ENCODE results near the gene CYSRT1. TPM values are rescaled to one million over a fixed set of nuclear protein-coding genes. Genes with fewer than 3 reads are reported as not detected.
"Not testable (repeated sequence)": the region's sequence is repeated elsewhere in the genome, so short reads cannot be mapped to it uniquely, and the experiment has no call there.

CYSRT1 gene
- total and polyA plus RNA-seq, 8 donors: 0.22 to 1.3 (median 0.60) TPM; not detected in 4

DNA sequence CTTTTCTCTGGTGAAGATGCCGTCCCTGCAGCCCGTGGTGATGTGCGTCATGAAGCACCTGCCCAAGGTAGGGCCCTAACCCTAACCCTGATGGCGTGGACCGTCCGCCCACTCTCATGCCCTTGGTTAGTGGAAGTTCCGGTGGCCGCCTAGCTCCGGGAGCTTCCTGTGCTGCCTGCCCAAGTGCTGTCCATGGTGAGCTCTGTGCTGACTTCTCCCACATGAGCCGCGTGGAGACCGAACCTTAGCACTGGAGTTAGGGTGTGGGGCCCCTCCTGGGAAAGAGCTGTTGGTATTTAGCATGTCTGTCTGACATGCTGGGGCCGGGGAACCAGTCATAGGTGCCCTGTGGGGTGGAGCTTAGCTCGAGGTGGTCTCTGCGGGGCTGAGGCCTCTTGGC, 31.4 kb downstream of the CYSRT1 start:
- intact Hi-C loops (cut with DNase I): no loop called here
- 64 to 76% methylated on average over 15 of the region's 15 CpGs for WGBS, 2 donors
- H3K9me3 ChIP-seq: no peaks in the 10 kb centered on the region
- no peak for ATAC-seq
- peak overlapping the region in 2 of 4 donors; percentile 83 to 98 for H3K4me3 ChIP-seq
- TF ChIP-seq, protein P1, sequence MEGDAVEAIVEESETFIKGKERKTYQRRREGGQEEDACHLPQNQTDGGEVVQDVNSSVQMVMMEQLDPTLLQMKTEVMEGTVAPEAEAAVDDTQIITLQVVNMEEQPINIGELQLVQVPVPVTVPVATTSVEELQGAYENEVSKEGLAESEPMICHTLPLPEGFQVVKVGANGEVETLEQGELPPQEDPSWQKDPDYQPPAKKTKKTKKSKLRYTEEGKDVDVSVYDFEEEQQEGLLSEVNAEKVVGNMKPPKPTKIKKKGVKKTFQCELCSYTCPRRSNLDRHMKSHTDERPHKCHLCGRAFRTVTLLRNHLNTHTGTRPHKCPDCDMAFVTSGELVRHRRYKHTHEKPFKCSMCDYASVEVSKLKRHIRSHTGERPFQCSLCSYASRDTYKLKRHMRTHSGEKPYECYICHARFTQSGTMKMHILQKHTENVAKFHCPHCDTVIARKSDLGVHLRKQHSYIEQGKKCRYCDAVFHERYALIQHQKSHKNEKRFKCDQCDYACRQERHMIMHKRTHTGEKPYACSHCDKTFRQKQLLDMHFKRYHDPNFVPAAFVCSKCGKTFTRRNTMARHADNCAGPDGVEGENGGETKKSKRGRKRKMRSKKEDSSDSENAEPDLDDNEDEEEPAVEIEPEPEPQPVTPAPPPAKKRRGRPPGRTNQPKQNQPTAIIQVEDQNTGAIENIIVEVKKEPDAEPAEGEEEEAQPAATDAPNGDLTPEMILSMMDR (IDR thresholded peaks at IDR 0.05): no peak
- no peaks in the 10 kb centered on the region for H3K36me3 ChIP-seq
- no peaks in the 10 kb centered on the region for H3K27me3 ChIP-seq
- DNase-seq: no peak
- FAIRE-seq: no peak
- H3K4me1 ChIP-seq: peaks cover 3 to 17% (median 10%) of the 10 kb centered on the region in 3 donors
- H3K27ac ChIP-seq: no peak overlapping the region

DNA sequence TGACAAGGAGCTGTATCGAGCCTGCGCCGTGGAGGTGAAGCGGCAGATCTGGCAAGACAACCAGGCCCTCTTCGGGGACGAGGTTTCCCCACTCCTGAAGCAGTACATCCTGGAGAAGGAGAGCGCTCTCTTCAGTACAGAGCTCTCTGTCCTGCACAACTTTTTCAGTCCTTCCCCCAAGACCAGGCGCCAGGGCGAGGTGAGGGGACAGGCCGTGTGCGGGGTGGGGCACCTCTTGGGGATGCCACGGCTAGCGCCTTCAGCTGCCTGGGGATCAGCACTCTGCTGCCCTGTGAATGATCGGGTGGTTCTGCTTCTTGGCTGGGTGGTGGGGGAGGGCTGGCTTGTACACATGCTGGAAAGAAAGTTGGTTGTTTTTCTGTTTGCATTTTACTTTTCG, 31.9 kb downstream of the CYSRT1 start:
- TF ChIP-seq, protein P1 (IDR thresholded peaks at IDR 0.05): no peak
- H3K9me3 ChIP-seq: no peaks in the 10 kb centered on the region
- DNase-seq (no peak), FAIRE-seq (no peak), ATAC-seq (no peak)
- no peaks in the 10 kb centered on the region for H3K36me3 ChIP-seq
- 88 to 90% methylated on average over 15 of the region's 15 CpGs for WGBS, 2 donors
- no peak overlapping the region for H3K27ac ChIP-seq
- H3K4me3 ChIP-seq: no peak overlapping the region
- H3K27me3 ChIP-seq: no peaks in the 10 kb centered on the region
- intact Hi-C loops (cut with DNase I): no loop called here
- peaks cover 3 to 17% (median 10%) of the 10 kb centered on the region in 3 donors for H3K4me1 ChIP-seq

DNA sequence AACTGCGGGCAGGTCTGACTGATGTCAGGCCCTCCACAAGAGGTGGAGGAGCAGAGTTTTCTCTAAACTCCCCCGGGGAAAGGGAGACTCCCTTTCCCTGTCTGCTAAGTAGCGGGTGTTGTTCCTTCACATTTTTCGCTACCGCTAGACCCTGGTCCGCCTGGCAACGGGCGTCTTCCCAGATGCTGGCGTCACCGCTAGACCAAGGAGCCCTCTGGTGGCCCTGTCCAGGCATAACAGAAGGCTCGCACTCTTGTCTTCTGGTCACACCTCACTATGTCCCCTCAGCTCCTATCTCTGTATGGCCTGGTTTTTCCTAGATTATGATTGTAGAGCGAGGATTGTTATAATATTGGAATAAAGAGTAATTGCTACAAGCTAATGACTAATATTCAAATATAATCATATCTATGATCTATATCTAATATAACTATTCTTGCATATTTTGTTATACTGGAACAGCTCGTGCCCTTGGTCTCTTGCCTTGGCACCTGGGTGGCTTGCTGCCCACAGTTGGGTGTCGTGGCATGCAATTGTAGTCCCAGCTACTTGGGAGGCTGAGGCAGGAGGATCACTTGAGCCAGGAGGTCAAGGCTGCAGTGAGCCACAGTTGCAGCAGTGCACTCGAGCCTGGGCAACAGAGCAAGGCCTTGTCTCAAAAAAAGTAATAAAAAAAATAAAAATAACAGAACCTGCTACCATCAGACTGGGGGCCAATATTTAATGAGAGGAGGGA, 37.4 kb downstream of the CYSRT1 start:
- WGBS, 2 donors: 26 to 31% methylated on average over 14 to 15 of the region's 15 CpGs
- H3K36me3 ChIP-seq; H3K4me3 ChIP-seq; H3K4me1 ChIP-seq; intact Hi-C loops (cut with DNase I); H3K27ac ChIP-seq; H3K9me3 ChIP-seq; H3K27me3 ChIP-seq; FAIRE-seq: not testable (repeated sequence)
- DNase-seq (peak in 3 of 6 donors; percentile 35 to 61 (median 54)), ATAC-seq (peak; percentile 33 to 47 (median 46))
- TF ChIP-seq, protein P1 (IDR thresholded peaks at IDR 0.05): peak; percentile 25 to 45 (median 36)

DNA sequence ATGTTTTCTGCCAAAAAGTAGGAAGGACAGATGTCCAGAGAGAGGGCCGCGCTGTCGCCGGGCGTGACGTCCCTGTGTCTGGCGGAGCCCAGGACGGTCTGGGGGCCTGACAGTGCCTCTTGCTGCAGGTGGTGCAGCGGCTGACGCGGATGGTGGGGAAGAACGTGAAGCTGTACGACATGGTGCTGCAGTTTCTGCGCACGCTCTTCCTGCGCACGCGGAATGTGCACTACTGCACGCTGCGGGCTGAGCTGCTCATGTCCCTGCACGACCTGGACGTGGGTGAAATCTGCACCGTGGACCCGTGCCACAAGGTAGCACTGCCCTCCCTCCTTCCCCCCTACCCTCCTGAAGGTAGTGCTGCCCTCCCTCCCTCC, 37.9 kb downstream of the CYSRT1 start:
- WGBS, 2 donors: 85 to 89% methylated on average over 24 of the region's 24 CpGs
- DNase-seq (peak in 2 of 6 donors; percentile 48 to 51), ATAC-seq (peak in 3 of 4 donors; percentile 8 to 15 (median 9)), FAIRE-seq (no peak)
- no peaks in the 10 kb centered on the region for H3K27me3 ChIP-seq
- no peak overlapping the region for H3K4me3 ChIP-seq
- TF ChIP-seq, protein P1 (IDR thresholded peaks at IDR 0.05): no peak
- intact Hi-C loops (cut with DNase I): no loop called here
- no peak overlapping the region for H3K27ac ChIP-seq
- H3K9me3 ChIP-seq: no peaks in the 10 kb centered on the region
- H3K36me3 ChIP-seq: peaks cover 0 to 5% (median 0%) of the 10 kb centered on the region in 3 donors
- H3K4me1 ChIP-seq: no peaks in the 10 kb centered on the region

DNA sequence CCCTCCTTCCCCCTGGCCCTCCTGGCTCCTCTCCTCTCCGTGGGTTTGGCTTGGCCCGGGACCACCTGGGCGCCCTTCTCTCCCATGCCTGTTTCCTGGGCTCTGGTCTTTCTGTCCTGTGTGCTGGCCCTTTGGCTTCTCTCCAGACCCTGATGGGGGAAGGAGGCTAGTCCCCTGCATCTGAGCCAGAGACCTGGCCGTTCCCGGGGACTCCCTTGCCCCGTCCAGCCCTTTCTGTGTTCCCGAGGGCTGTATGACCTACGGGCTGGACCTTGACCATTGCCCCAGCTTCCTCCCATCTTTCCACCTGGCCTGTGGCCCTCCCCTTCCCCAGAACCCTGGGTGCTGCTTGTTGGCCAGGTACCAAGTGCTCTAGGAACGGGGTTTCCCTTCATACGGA, 38.5 kb downstream of the CYSRT1 start:
- Histone ChIP-seq H3K27me3 (no peaks in the 10 kb centered on the region), H3K9me3 (no peaks in the 10 kb centered on the region), H3K4me3 (no peak overlapping the region), H3K4me1 (peaks cover 2 to 3% (median 2%) of the 10 kb centered on the region in 3 donors), H3K27ac (no peak overlapping the region), H3K36me3 (peaks cover 0 to 5% (median 0%) of the 10 kb centered on the region in 3 donors)
- intact Hi-C loops (cut with DNase I): no loop called here
- TF ChIP-seq, protein P1 (IDR thresholded peaks at IDR 0.05): no peak
- WGBS, 2 donors: 79 to 84% methylated on average over 10 of the region's 10 CpGs
- no peak for ATAC-seq
- FAIRE-seq: no peak
- peak in 1 of 6 donors; percentile 42 for DNase-seq

Measured in pancreas (tissue), 10 donors.